ENCODE measurements around the gene ATAD3C.

- TF ChIP-seq RELB (IDR thresholded peaks at IDR 0.05; ENCODE audit: low read depth) (no peak), CTCF (IDR thresholded peaks at IDR 0.05 in 2 of 3, conservative IDR thresholded peaks at IDR 0.05 in 1 of 3; ENCODE audit: control insufficient read depth in 2 of 3, extremely low read depth in 1 of 3, insufficient read depth in 1 of 3, low read depth in 3 of 3, low read length in 3 of 3) (no peak), USF1 (IDR thresholded peaks at IDR 0.05; ENCODE audit: borderline replicate concordance, extremely low read length, insufficient read depth, low read depth, low read length) (no peak), NR2C2 (IDR thresholded peaks at IDR 0.05; ENCODE audit: borderline replicate concordance, control insufficient read depth, insufficient read length, low read depth) (no peak)
These were observed 18.3 kb upstream of the ATAD3C start for GRCh38 chr1:1430992-1431844.

Measured in GM12878 (cell line).